DOHH2 (cell line): ENCODE results near the gene COL4A1.

Experiments
- H3F3A ChIP-seq: fragments of 200-600 bp; sonication (generic), shearing (Covaris generic); 2 replicates; pipeline ENCODE4 v1.6.0; 2016; ENCODE audit warnings: antibody characterized with exemption, mild to moderate bottlenecking; ENCODE audit not compliant: control insufficient read depth, insufficient read depth
- H3K27ac ChIP-seq: fragments of 200-600 bp; sonication (generic); 2 replicates; pipeline ENCODE4 v1.5.1; 2014; ENCODE audit warnings: low read depth, mild to moderate bottlenecking, low read length, moderate library complexity
- H3K27me3 ChIP-seq: fragments of 200-600 bp; sonication (generic); 2 replicates; pipeline ENCODE4 v1.6.1; 2014; ENCODE audit warnings: mild to moderate bottlenecking, low read length, mixed read lengths; ENCODE audit not compliant: control insufficient read depth
- H3K36me3 ChIP-seq: fragments of 200-600 bp; sonication (generic); 2 replicates; pipeline ENCODE4 v1.6.1; 2014; ENCODE audit warnings: mild to moderate bottlenecking, low read length, moderate library complexity, mixed read lengths; ENCODE audit not compliant: control insufficient read depth
- H3K4me1 ChIP-seq: fragments of 200-600 bp; sonication (generic); 2 replicates; pipeline ENCODE4 v1.6.1; 2014; ENCODE audit warnings: mild to moderate bottlenecking, low read length, mixed read lengths; ENCODE audit not compliant: control insufficient read depth
- H3K4me2 ChIP-seq: fragments of 200-600 bp; sonication (generic); 2 replicates; pipeline ENCODE4 v1.6.0; 2014; ENCODE audit warnings: mild to moderate bottlenecking, low read length, moderate library complexity
- H3K4me3 ChIP-seq: fragments of 200-600 bp; sonication (generic); 2 replicates; pipeline ENCODE4 v1.5.1; 2014; ENCODE audit warnings: mild to moderate bottlenecking, low read length, mixed read lengths
- H3K79me2 ChIP-seq: fragments of 200-600 bp; sonication (generic); 2 replicates; pipeline ENCODE4 v1.6.1; 2014; ENCODE audit warnings: mild to moderate bottlenecking, low read length, mixed read lengths; ENCODE audit not compliant: control insufficient read depth
- H3K9me2 ChIP-seq: fragments of 200-600 bp; sonication (generic); replicated peaks from 2 replicates; pipeline ENCODE4 v1.6.1; 2014; ENCODE audit warnings: mild to moderate bottlenecking, low read length, mixed read lengths; ENCODE audit not compliant: control insufficient read depth
- H3K9me3 ChIP-seq: fragments of 200-600 bp; sonication (generic); 2 replicates; pipeline ENCODE4 v1.6.1; 2014; ENCODE audit warnings: antibody characterized with exemption, low read length, mixed read lengths; ENCODE audit not compliant: control insufficient read depth, insufficient read depth
- H4K20me1 ChIP-seq: fragments of 200-600 bp; sonication (generic); 2 replicates; pipeline ENCODE4 v1.6.0; 2014; ENCODE audit warnings: low read depth, mild to moderate bottlenecking, antibody characterized with exemption, low read length, moderate library complexity; ENCODE audit not compliant: control insufficient read depth, insufficient read depth
- CTCF ChIP-seq: fragments of 200-600 bp; sonication (generic); IDR thresholded peaks from one replicate; pipeline ENCODE4 v1.5.1; 2014; ENCODE audit warnings: antibody characterized with exemption, mild to moderate bottlenecking, low read depth, low read length; ENCODE audit not compliant: poor library complexity, severe bottlenecking
- EZH2phosphoT487 ChIP-seq: fragments of 200-600 bp; sonication (generic); IDR thresholded peaks from 2 replicates; pipeline ENCODE4 v1.6.1; 2017; ENCODE audit warnings: borderline replicate concordance, mild to moderate bottlenecking, antibody characterized with exemption, low read length, moderate library complexity, mixed read lengths

COL4A1 gene

GRCh38 chr13:110266431-110266809, 40.5 kb downstream of the COL4A1 start:
- Histone ChIP-seq H3K9me3 (no peaks in the 10 kb centered on the region), H3K27me3 (no peaks in the 10 kb centered on the region; the same call in 1 of the 2 replicates), H4K20me1 (no peaks in the 10 kb centered on the region), H3F3A (no peaks in the 10 kb centered on the region), H3K4me2 (no peak overlapping the region), H3K9me2 (no peaks in the 10 kb centered on the region), H3K36me3 (no peaks in the 10 kb centered on the region), H3K79me2 (no peaks in the 10 kb centered on the region), H3K4me1 (no peaks in the 10 kb centered on the region), H3K27ac (no peak overlapping the region), H3K4me3 (no peak overlapping the region)
- TF ChIP-seq CTCF, result no peak
- no peak for TF ChIP-seq EZH2phosphoT487

- Histone ChIP-seq H3F3A (no peaks in the 10 kb centered on the region), H3K9me2 (no peaks in the 10 kb centered on the region), H3K79me2 (no peaks in the 10 kb centered on the region), H3K4me2 (no peak overlapping the region), H3K27ac (no peak overlapping the region), H3K4me3 (no peak overlapping the region), H3K4me1 (no peaks in the 10 kb centered on the region), H4K20me1 (no peaks in the 10 kb centered on the region), H3K9me3 (no peaks in the 10 kb centered on the region), H3K36me3 (no peaks in the 10 kb centered on the region), H3K27me3 (no peaks in the 10 kb centered on the region; the same call in 1 of the 2 replicates)
- TF ChIP-seq EZH2phosphoT487, result no peak
- no peak for TF ChIP-seq CTCF
These were observed 41.1 kb downstream of the COL4A1 start for GRCh38 chr13:110265682-110266430.

- no peak overlapping the region for H3K4me2 ChIP-seq
- TF ChIP-seq EZH2phosphoT487 (no peak), CTCF (no peak)
These were observed 41.6 kb downstream of the COL4A1 start for GRCh38 chr13:110265341-110265681.

More at GRCh38 chr13:110265341-110265681, 41.6 kb downstream of the COL4A1 start:
- H3K9me3 ChIP-seq, result no peaks in the 10 kb centered on the region
- H3K79me2 ChIP-seq, result no peaks in the 10 kb centered on the region
- no peaks in the 10 kb centered on the region for H4K20me1 ChIP-seq
- no peak overlapping the region for H3K4me3 ChIP-seq
- H3K4me1 ChIP-seq, result no peaks in the 10 kb centered on the region
- H3K27ac ChIP-seq, result no peak overlapping the region
- no peaks in the 10 kb centered on the region for H3F3A ChIP-seq
- H3K27me3 ChIP-seq, result no peaks in the 10 kb centered on the region; the same call in 1 of the 2 replicates
- no peaks in the 10 kb centered on the region for H3K9me2 ChIP-seq
- H3K36me3 ChIP-seq, result no peaks in the 10 kb centered on the region
